A549 (cell line): ENCODE measurements around the gene BAG5. TPM values are rescaled to one million over a fixed set of nuclear protein-coding genes. Genes with fewer than 3 reads are reported as not detected.
"Not testable (repeated sequence)": the region's sequence is repeated elsewhere in the genome, so short reads cannot be mapped to it uniquely, and the experiment has no call there.

Source experiments
- ATAC-seq, 2 experiments: fragments of 200-7000 bp in 1 of 2; fragments of >200 bp in 1 of 2; cut with Nextera tagmentation in 1 of 2; cut with Tn5 transposase in 1 of 2; 3 replicates each; pipeline versions ENCODE4 v1.8.0 to v1.9.1; 2018 to 2020; ENCODE audit warnings: mild to moderate bottlenecking in 1 of 2, moderate library complexity in 1 of 2
- CTCF ChIA-PET: fragments of 300-600 bp; sonication (Branson Sonifier 250); formaldehyde crosslinking; extraction: SDS; loops from one replicate; lab custom pipeline; 2021; ENCODE audit warnings: antibody characterized with exemption, inconsistent platforms; lab: Yijun Ruan, JAX
- POLR2A ChIA-PET: fragments of 350-600 bp; formaldehyde crosslinking; extraction: SDS; loops from one replicate; lab custom pipeline; 2021; ENCODE audit warnings: antibody characterized with exemption, inconsistent platforms; lab: Yijun Ruan, JAX
- DNase-seq, 2 experiments: peaks; one replicate each; pipeline versions ENCODE4 v3.0.0 to v3.0.0-alpha.2; 2011 to 2016; ENCODE audit warnings: low read depth in 1 of 2, low spot score in 1 of 2
- FAIRE-seq: peaks from 2 replicates; lab custom pipeline; 2011; peaks lifted over from hg19 to GRCh38; lab: Jason Lieb, UNC
- H3K27ac ChIP-seq, 2 experiments: fragments of >200 bp; sonication (Bioruptor Twin); formaldehyde crosslinking; 3 replicates each; pipeline ENCODE4 v1.5.1; 2016 to 2017
- H3K4me1 ChIP-seq: fragments of >200 bp; sonication (Bioruptor Twin); formaldehyde crosslinking; 3 replicates; pipeline ENCODE4 v1.6.1; 2016
- H3K4me2 ChIP-seq: fragments of >200 bp; sonication (Bioruptor Twin); formaldehyde crosslinking; 3 replicates; pipeline ENCODE4 v1.6.1; 2016
- H3K4me3 ChIP-seq: fragments of >200 bp; sonication (Bioruptor Twin); formaldehyde crosslinking; 3 replicates; pipeline ENCODE4 v1.5.1; 2016
- H3K9me3 ChIP-seq: fragments of >200 bp; sonication (Bioruptor Twin); formaldehyde crosslinking; 3 replicates; pipeline ENCODE4 v1.6.1; 2016
- CBX2 ChIP-seq: fragments of 200-600 bp; sonication (generic); IDR thresholded peaks from 2 replicates; pipeline ENCODE4 v1.6.1; 2016; ENCODE audit warnings: low read depth, mild to moderate bottlenecking, borderline replicate concordance
- CHD4 ChIP-seq: fragments of 200-600 bp; sonication (generic); IDR thresholded peaks from 2 replicates; pipeline ENCODE4 v1.6.1; 2016; ENCODE audit warnings: antibody characterized with exemption, mild to moderate bottlenecking, borderline replicate concordance
- EHMT2 ChIP-seq: fragments of 200-600 bp; sonication (generic); IDR thresholded peaks from 2 replicates; pipeline ENCODE4 v1.6.1; 2016; ENCODE audit warnings: antibody characterized with exemption, low read depth, mild to moderate bottlenecking, moderate library complexity
- FOSB ChIP-seq: fragments of 250-450 bp; sonication (Bioruptor Pico); IDR thresholded peaks from 2 replicates; pipeline ENCODE4 v1.5.0; 2020; ENCODE audit warnings: mild to moderate bottlenecking, moderate library complexity
- GATA3 ChIP-seq: IDR thresholded peaks from 2 replicates; pipeline ENCODE4 v1.6.1; 2012; ENCODE audit warnings: borderline replicate concordance
- JUN ChIP-seq, 2 experiments: fragments of >200 bp; sonication (Bioruptor Twin); formaldehyde crosslinking; IDR thresholded peaks; 2 replicates in 1 of 2; 3 replicates in 1 of 2; pipeline ENCODE4 v1.6.1; 2016 to 2017
- KDM5A ChIP-seq: fragments of 200-600 bp; sonication (generic); IDR thresholded peaks from 2 replicates; pipeline ENCODE4 v1.6.1; 2016; ENCODE audit warnings: antibody characterized with exemption, mild to moderate bottlenecking
- MAZ ChIP-seq: fragments of 150-350 bp; IDR thresholded peaks from 2 replicates; pipeline ENCODE4 v1.6.1; 2014; ENCODE audit warnings: antibody characterized with exemption, low read depth, low read length, borderline replicate concordance
- NPAS2 ChIP-seq: fragments of 250-450 bp; sonication (Bioruptor Pico); IDR thresholded peaks from 2 replicates; pipeline ENCODE4 v1.8.0; 2022; ENCODE audit warnings: mild to moderate bottlenecking, moderate library complexity, borderline replicate concordance
- NR3C1 ChIP-seq: fragments of >200 bp; sonication (Bioruptor Twin); formaldehyde crosslinking; IDR thresholded peaks from 3 replicates; pipeline ENCODE4 v1.6.1; 2017
- PHF8 ChIP-seq: fragments of 200-600 bp; sonication (generic); IDR thresholded peaks from 2 replicates; pipeline ENCODE4 v1.6.1; 2016; ENCODE audit warnings: low read depth, mild to moderate bottlenecking, antibody characterized with exemption, moderate library complexity, borderline replicate concordance
- POLR2A ChIP-seq: IDR thresholded peaks from 2 replicates; pipeline ENCODE4 v1.6.1; 2012; ENCODE audit warnings: mild to moderate bottlenecking, low read length
- POLR2AphosphoS2 ChIP-seq: conservative IDR thresholded peaks from 2 replicates; pipeline ENCODE4 v1.6.1; 2012; ENCODE audit warnings: low read length, improper control_type of control experiment, inconsistent platforms
- SMC3 ChIP-seq: fragments of >200 bp; sonication (Bioruptor Twin); formaldehyde crosslinking; IDR thresholded peaks from 3 replicates; pipeline ENCODE4 v1.6.1; 2018; ENCODE audit warnings: inconsistent platforms
- TP53 ChIP-seq: fragments of 250-450 bp; sonication (Bioruptor Pico); IDR thresholded peaks from 2 replicates; pipeline ENCODE4 v1.5.0; 2021; ENCODE audit warnings: mild to moderate bottlenecking, moderate library complexity
- WGBS: methylation state at CpG from one replicate; pipeline ENCODE4 v1.1.6; 2017; ENCODE audit errors: missing lambda C conversion rate; 5-methylcytosine and 5-hydroxymethylcytosine counted together
- polyA minus RNA-seq: library from RNA; depleted of rRNA, polyadenylated mRNA; stranded (reverse); fragments of >200 nt; gene quantifications from 2 replicates; pipeline ENCODE4 v1.2.3, GENCODE V29; 2011; rRNA and poly(A)+ RNA removed
- polyA plus RNA-seq, 4 experiments: library from polyadenylated mRNA; depleted of rRNA in 3 of 4; stranded (reverse); fragments of >200 nt; fragmentation: RNase III in 1 of 4; extraction: RNeasy Plus Mini Kit Qiagen cat#74134 plus additional on column Dnase treatment in 1 of 4; gene quantifications; 2 replicates in 3 of 4; 3 replicates in 1 of 4; pipeline ENCODE4 v1.2.3, GENCODE V29; 2011 to 2017
- TF ChIP-seq, protein P1 (sequence below): fragments of 200-600 bp; sonication (generic); IDR thresholded peaks from 2 replicates; pipeline ENCODE4 v1.6.1; 2016; ENCODE audit warnings: antibody characterized with exemption, mild to moderate bottlenecking, moderate library complexity
- TF ChIP-seq, protein P2 (sequence below): fragments of 250-450 bp; sonication (Bioruptor Pico); IDR thresholded peaks from 2 replicates; pipeline ENCODE4 v1.5.0; 2020; ENCODE audit warnings: low read depth, mild to moderate bottlenecking, moderate library complexity
- TF ChIP-seq, protein P3 (sequence below): IDR thresholded peaks from 2 replicates; pipeline ENCODE4 v1.6.1; 2012
- TF ChIP-seq, protein P4 (sequence below): fragments of >200 bp; sonication (Bioruptor Twin); formaldehyde crosslinking; IDR thresholded peaks from 3 replicates; pipeline ENCODE4 v1.6.1; 2016

BAG5 gene, protein sequence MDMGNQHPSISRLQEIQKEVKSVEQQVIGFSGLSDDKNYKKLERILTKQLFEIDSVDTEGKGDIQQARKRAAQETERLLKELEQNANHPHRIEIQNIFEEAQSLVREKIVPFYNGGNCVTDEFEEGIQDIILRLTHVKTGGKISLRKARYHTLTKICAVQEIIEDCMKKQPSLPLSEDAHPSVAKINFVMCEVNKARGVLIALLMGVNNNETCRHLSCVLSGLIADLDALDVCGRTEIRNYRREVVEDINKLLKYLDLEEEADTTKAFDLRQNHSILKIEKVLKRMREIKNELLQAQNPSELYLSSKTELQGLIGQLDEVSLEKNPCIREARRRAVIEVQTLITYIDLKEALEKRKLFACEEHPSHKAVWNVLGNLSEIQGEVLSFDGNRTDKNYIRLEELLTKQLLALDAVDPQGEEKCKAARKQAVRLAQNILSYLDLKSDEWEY
- polyA plus RNA-seq (2011; rRNA removed) = 20.4 and 20.8 TPM in 2 replicates
- polyA plus RNA-seq (2012; cell fraction: cytosol; rRNA removed) = 4.7 and 5.6 TPM in 2 replicates
- polyA plus RNA-seq (2012; cell fraction: nucleus; rRNA removed) = 2.6 and 4.8 TPM in 2 replicates
- 23.8 to 25.4 TPM (median 24.8 TPM) in 3 replicates for polyA plus RNA-seq (2017; fragmentation: RNase III; extraction: RNeasy Plus Mini Kit Qiagen cat#74134 plus additional on column Dnase treatment)
- 16.9 and 19.1 TPM in 2 replicates for polyA minus RNA-seq

DNA sequence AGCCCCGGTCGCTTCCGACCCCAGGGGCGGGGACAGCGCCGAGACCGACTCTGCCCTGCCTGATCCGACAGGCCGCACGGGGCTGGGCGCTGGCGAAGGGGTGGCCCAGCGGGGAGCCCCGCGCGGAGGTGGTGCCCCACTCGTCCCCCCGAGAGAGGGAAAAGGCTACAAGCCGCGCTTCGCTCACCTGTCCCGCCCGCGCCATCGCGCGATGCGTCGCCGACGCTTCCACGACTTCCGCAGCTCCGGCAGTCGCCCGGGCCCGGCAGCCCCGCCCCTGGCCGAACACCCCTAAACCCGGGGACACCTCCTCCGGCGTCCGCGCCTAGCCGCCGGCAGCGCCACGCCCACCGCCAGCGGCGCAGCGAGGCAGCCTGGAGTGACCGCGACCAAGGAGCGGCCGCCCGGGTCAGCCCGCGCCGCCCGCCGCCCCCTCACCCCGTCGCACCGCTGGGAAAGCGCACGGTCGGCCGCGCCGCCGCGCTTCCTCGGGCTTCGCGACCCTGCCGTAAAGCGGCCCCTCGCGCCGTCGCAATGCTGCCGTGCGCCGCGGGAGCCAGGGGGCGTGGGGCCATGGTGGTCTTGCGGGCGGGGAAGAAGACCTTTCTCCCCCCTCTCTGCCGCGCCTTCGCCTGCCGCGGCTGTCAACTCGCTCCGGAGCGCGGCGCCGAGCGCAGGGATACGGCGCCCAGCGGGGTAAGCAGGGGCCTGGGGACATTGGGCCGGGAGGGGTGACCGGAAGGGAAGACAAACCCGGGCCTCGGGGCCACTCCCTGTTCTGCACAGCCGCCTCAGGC lies at the start of gene BAG5, which contains the start of gene COA8:
TSS of gene BAG5 (minus strand) at position 229 of the 797 bp plus-strand sequence. CDS start 1,493 bp downstream, outside the sequence.
TSS of gene COA8 (plus strand) at position 532 of the 797 bp plus-strand sequence. CDS start at position 574, 42 bp downstream.
- Histone ChIP-seq H3K27ac (peak within 1 kb of the TSS; percentile 95 to 98), H3K4me2 (peak within 1 kb of the TSS; percentile 98), H3K4me3 (peak within 1 kb of the TSS; percentile 99), H3K4me1 (peaks cover 37% of the 10 kb centered on the region), H3K9me3 (no peaks in the 10 kb centered on the region)
- POLR2A ChIA-PET = interaction anchor here (0.8 to 2.0 kb wide), 2 partner anchors 10 to 34 kb away, joined by 3 to 10 read pairs; no protein-coding TSS in a partner anchor
- CTCF ChIA-PET = interaction anchor here (0.6 to 9.1 kb wide), 7 partner anchors 10 to 885 kb away, joined by 3 to 100 read pairs (median 3); no protein-coding TSS in a partner anchor
- peak; percentile 88 to 89 for ATAC-seq
- FAIRE-seq = no peak
- WGBS = under 1% methylated on average over 29 of the region's 109 CpGs
- DNase-seq = peak; percentile 84 to 89
- TF ChIP-seq FOSB (CRISPR knock-in tag) (no peak), PHF8 (peak; percentile 90), GATA3 (peak; percentile 69), POLR2A (peak; percentile 71), EHMT2 (no peak), JUN (IDR thresholded peaks at IDR 0.05) (peak; percentile 58 to 92; a peak in 4 of 5 replicates), SMC3 (no peak), MAZ (0 out of 2 replicates have a peak, but pooled peaks have one; percentile 51), TP53 (CRISPR knock-in tag) (0 out of 2 replicates have a peak, but pooled peaks have one; percentile 29), KDM5A (peak; percentile 75; the same call in 1 of the 2 replicates)
- TF ChIP-seq, protein P1, sequence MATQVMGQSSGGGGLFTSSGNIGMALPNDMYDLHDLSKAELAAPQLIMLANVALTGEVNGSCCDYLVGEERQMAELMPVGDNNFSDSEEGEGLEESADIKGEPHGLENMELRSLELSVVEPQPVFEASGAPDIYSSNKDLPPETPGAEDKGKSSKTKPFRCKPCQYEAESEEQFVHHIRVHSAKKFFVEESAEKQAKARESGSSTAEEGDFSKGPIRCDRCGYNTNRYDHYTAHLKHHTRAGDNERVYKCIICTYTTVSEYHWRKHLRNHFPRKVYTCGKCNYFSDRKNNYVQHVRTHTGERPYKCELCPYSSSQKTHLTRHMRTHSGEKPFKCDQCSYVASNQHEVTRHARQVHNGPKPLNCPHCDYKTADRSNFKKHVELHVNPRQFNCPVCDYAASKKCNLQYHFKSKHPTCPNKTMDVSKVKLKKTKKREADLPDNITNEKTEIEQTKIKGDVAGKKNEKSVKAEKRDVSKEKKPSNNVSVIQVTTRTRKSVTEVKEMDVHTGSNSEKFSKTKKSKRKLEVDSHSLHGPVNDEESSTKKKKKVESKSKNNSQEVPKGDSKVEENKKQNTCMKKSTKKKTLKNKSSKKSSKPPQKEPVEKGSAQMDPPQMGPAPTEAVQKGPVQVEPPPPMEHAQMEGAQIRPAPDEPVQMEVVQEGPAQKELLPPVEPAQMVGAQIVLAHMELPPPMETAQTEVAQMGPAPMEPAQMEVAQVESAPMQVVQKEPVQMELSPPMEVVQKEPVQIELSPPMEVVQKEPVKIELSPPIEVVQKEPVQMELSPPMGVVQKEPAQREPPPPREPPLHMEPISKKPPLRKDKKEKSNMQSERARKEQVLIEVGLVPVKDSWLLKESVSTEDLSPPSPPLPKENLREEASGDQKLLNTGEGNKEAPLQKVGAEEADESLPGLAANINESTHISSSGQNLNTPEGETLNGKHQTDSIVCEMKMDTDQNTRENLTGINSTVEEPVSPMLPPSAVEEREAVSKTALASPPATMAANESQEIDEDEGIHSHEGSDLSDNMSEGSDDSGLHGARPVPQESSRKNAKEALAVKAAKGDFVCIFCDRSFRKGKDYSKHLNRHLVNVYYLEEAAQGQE = peak; percentile 53
- TF ChIP-seq, protein P2, sequence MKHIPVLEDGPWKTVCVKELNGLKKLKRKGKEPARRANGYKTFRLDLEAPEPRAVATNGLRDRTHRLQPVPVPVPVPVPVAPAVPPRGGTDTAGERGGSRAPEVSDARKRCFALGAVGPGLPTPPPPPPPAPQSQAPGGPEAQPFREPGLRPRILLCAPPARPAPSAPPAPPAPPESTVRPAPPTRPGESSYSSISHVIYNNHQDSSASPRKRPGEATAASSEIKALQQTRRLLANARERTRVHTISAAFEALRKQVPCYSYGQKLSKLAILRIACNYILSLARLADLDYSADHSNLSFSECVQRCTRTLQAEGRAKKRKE (CRISPR knock-in tag) = no peak
- TF ChIP-seq, protein P3, sequence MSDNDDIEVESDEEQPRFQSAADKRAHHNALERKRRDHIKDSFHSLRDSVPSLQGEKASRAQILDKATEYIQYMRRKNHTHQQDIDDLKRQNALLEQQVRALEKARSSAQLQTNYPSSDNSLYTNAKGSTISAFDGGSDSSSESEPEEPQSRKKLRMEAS = peak; percentile 14; the same call in 1 of the 2 replicates
- TF ChIP-seq, protein P4, sequence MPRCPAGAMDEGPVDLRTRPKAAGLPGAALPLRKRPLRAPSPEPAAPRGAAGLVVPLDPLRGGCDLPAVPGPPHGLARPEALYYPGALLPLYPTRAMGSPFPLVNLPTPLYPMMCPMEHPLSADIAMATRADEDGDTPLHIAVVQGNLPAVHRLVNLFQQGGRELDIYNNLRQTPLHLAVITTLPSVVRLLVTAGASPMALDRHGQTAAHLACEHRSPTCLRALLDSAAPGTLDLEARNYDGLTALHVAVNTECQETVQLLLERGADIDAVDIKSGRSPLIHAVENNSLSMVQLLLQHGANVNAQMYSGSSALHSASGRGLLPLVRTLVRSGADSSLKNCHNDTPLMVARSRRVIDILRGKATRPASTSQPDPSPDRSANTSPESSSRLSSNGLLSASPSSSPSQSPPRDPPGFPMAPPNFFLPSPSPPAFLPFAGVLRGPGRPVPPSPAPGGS = peak; percentile 41; the same call in 1 of the 3 replicates

DNA sequence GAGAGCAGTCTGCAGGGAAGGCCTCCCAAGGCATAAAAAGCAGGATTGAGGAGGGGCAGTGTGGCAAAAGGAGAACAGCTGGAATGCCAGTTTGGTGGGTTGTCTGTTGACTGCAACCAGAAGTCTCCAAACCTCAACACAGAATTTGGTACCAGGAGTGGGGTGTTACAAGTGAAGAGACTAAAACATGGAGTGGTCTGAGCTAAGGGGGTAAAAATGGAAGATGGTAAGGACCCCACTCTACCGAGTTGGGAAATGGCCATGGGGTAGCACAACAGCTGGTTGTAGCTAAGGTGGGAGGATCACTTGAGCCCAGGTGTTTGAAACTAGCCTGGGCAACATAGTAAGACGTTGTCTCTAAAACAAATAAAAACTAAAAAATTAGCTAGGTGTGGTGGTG lies 48.8 kb upstream of the BAG5 start:
- WGBS = 35% methylated on average over 2 of the region's 2 CpGs
- no peaks in the 10 kb centered on the region for H3K4me1 ChIP-seq
- no peak for ATAC-seq
- DNase-seq = no peak
- FAIRE-seq = peak; percentile 28
- ChIA-PET POLR2A (no interaction called here), CTCF (interaction anchor here (0.6 to 0.8 kb wide), 2 partner anchors 69 to 1146 kb away, joined by 3 to 4 read pairs; no protein-coding TSS in a partner anchor)
- no peak overlapping the region for H3K4me3 ChIP-seq
- peaks cover 23% of the 10 kb centered on the region for H3K9me3 ChIP-seq
- H3K4me2 ChIP-seq = no peak overlapping the region
- TF ChIP-seq GATA3 (no peak), CHD4 (no peak), NR3C1 (no peak), NPAS2 (no peak), POLR2AphosphoS2 (no peak), CBX2 (no peak)
- H3K27ac ChIP-seq = no peak overlapping the region

DNA sequence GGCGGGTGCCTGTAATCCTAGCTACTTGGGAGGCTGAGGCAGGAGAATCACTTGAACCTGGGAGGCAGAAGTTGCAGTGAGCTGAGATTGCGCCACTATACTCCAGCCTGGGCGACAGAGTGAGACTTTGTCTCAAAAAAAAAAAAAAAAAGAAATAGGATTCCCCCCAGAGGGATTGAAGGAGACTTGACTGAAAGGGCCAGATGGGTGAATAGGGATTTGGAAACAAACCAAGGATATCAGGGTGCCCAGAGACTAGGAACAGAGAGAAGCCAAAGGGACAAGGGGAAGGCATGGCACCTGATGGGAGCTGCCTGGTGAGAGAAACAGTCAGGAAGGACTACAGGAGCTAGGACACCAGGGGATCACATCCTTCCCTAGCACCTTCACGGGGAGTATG lies 46.6 kb upstream of the BAG5 start:
- H3K9me3 ChIP-seq = peaks cover 23% of the 10 kb centered on the region
- not testable (repeated sequence) for ATAC-seq, H3K4me1 ChIP-seq, H3K27ac ChIP-seq, H3K4me3 ChIP-seq, H3K4me2 ChIP-seq, DNase-seq, FAIRE-seq
- CTCF ChIA-PET = interaction anchor here (0.5 to 0.7 kb wide), 2 partner anchors 25 to 112 kb away, joined by 3 read pairs; no protein-coding TSS in a partner anchor
- 80% methylated on average over 3 of the region's 4 CpGs for WGBS
- POLR2A ChIA-PET = interaction anchor here (1.1 kb wide), 1 partner anchor 87 kb away, joined by 4 read pairs; no protein-coding TSS in a partner anchor
